ACC112 (cell line): ENCODE data around the gene ASB1.
"Not testable (repeated sequence)": the region's sequence is repeated elsewhere in the genome, so short reads cannot be mapped to it uniquely, and the experiment has no call there.

Experiments used
- H2AFZ ChIP-seq: fragments of 200-600 bp; sonication (generic); one replicate; pipeline ENCODE4 v1.6.0; 2017; ENCODE audit warnings: antibody characterized with exemption, low read length; ENCODE audit not compliant: unreplicated experiment
- H3K27ac ChIP-seq: fragments of 200-600 bp; sonication (generic); 2 replicates; pipeline ENCODE4 v1.5.1; 2014; ENCODE audit warnings: low read depth, mild to moderate bottlenecking, antibody characterized with exemption, low read length, moderate library complexity
- H3K27me3 ChIP-seq: fragments of 200-600 bp; sonication (generic); 2 replicates; pipeline ENCODE4 v1.6.1; 2014; ENCODE audit warnings: mild to moderate bottlenecking, antibody characterized with exemption, low read length, moderate library complexity, mixed read lengths; ENCODE audit not compliant: insufficient read depth
- H3K36me3 ChIP-seq: fragments of 200-600 bp; sonication (generic); 2 replicates; pipeline ENCODE4 v1.6.1; 2016; ENCODE audit warnings: mild to moderate bottlenecking, antibody characterized with exemption, low read length, moderate library complexity, mixed read lengths; ENCODE audit not compliant: insufficient read depth
- H3K4me1 ChIP-seq: fragments of 200-600 bp; sonication (generic); one replicate; pipeline ENCODE4 v1.6.1; 2016; ENCODE audit warnings: low read length, mixed read lengths; ENCODE audit not compliant: insufficient read depth, unreplicated experiment, control insufficient read depth
- H3K4me3 ChIP-seq: fragments of 200-600 bp; sonication (generic); 2 replicates; pipeline ENCODE4 v1.5.1; 2014; ENCODE audit warnings: mild to moderate bottlenecking, low read depth, low read length
- H3K79me2 ChIP-seq: fragments of 200-600 bp; sonication (generic); one replicate; pipeline ENCODE4 v1.6.0; 2016; ENCODE audit warnings: low read length; ENCODE audit not compliant: control insufficient read depth, unreplicated experiment, insufficient read depth

Gene ASB1

GRCh38 chr2:238434846-238435751 is 8.4 kb downstream of the ASB1 start:
- peaks cover 29% of the 10 kb centered on the region for H3K36me3 ChIP-seq
- peaks cover 80% of the 10 kb centered on the region for H3K79me2 ChIP-seq
- no peak overlapping the region for H2AFZ ChIP-seq

DNA sequence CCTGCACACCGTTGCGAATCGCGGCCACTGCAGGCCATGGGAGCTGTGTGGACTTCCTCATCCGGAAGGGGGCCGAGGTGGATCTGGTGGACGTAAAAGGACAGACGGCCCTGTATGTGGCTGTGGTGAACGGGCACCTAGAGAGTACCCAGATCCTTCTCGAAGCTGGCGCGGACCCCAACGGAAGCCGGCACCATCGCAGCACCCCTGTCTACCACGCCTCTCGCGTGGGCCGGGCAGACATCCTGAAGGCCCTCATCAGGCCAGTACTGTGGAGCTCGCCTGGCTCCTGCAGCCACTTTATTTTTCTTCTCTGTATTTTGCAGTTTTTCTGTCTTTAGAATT is 9.0 kb downstream of the ASB1 start:
- Histone ChIP-seq H3K79me2 (peaks cover 80% of the 10 kb centered on the region), H3K4me1 (peaks cover 84% of the 10 kb centered on the region), H3K27me3 (no peaks in the 10 kb centered on the region), H3K36me3 (peaks cover 26% of the 10 kb centered on the region), H3K27ac (peak overlapping the region; percentile 100), H2AFZ (no peak overlapping the region), H3K4me3 (no peak overlapping the region)

More at GRCh38 chr2:238434846-238435751, 8.4 kb downstream of the ASB1 start:
- peak overlapping the region; percentile 35; the same call in 1 of the 2 replicates for H3K4me3 ChIP-seq
- H3K4me1 ChIP-seq: peaks cover 78% of the 10 kb centered on the region
- peak overlapping the region; percentile 100 for H3K27ac ChIP-seq
- H3K27me3 ChIP-seq: no peaks in the 10 kb centered on the region

DNA sequence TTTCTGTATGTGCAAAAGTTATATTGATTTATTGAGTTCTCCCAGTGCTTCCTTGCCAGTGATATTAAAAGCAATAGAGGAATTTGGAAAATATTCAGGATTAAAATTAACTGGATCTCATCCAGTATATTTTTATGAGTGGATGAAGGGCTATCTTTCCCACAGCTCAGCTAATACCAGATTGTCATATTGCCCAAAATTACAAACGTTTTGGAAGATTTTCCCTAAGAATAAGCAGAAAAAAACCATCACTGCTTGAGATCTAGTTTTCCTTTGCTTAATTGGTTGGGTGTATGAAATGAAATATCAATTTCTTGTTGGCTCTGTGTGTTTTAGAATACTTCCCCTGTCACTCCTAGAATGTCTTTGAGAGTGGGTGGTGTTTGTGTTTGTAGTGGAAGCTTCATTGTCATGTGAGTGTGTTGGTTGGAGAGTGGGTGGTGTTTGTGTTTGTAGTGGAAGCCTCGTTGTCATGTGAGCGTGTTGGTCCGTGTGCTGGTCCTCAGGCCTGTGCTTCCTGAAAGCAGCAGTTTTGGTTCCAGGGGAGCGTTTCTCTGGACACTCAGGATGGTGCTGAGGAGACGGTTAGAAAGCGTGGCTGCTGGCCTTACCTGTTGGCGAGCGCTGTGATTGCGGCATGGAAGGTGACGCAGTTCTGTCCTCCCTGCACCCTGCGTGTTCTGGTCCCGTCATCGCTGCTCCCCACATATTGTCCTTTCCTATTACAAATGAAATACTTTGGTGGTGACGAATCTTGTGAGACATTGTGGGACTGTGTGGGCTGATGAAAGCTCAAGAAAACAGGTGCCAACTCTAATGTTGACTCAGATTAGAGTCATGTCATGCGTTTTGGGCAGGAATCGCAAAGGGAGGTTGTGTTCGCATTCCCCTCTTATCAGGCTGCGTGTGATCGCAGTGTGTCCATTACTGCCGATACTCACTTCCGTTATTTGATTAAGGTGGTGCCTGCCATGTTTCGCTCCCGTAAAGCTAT is 12.4 kb downstream of the ASB1 start:
- H2AFZ ChIP-seq: no peak overlapping the region
- peaks cover 84% of the 10 kb centered on the region for H3K79me2 ChIP-seq
- peak overlapping the region; percentile 62 for H3K4me3 ChIP-seq
- H3K27ac ChIP-seq: peak overlapping the region; percentile 100
- H3K36me3 ChIP-seq: peaks cover 23% of the 10 kb centered on the region; the same call in 1 of the 2 replicates
- H3K4me1 ChIP-seq: peaks cover 81% of the 10 kb centered on the region
- no peaks in the 10 kb centered on the region for H3K27me3 ChIP-seq

- Histone ChIP-seq H3K36me3 (peaks cover 31% of the 10 kb centered on the region; the same call in 1 of the 2 replicates), H3K27me3 (no peaks in the 10 kb centered on the region), H3K79me2 (peaks cover 88% of the 10 kb centered on the region), H3K27ac (peak overlapping the region; percentile 100), H3K4me1 (peaks cover 76% of the 10 kb centered on the region), H3K4me3 (peak overlapping the region; percentile 62), H2AFZ (no peak overlapping the region)
Measured at GRCh38 chr2:238439917-238440316, 13.2 kb downstream of the ASB1 start.

- peak overlapping the region; percentile 62 for H3K4me3 ChIP-seq
- H3K4me1 ChIP-seq: peaks cover 72% of the 10 kb centered on the region
- peak overlapping the region; percentile 100 for H3K27ac ChIP-seq
- H3K27me3 ChIP-seq: no peaks in the 10 kb centered on the region
- H2AFZ ChIP-seq: no peak overlapping the region
- H3K79me2 ChIP-seq: peaks cover 86% of the 10 kb centered on the region
- H3K36me3 ChIP-seq: peaks cover 31% of the 10 kb centered on the region; the same call in 1 of the 2 replicates
Measured at GRCh38 chr2:238440331-238440730, 13.6 kb downstream of the ASB1 start.

GRCh38 chr2:238440767-238441166 is 14.0 kb downstream of the ASB1 start:
- Histone ChIP-seq H3K4me3 (no peak overlapping the region), H3K79me2 (peaks cover 86% of the 10 kb centered on the region), H3K27me3 (no peaks in the 10 kb centered on the region), H3K4me1 (peaks cover 68% of the 10 kb centered on the region), H3K36me3 (peaks cover 30% of the 10 kb centered on the region; the same call in 1 of the 2 replicates), H3K27ac (peak overlapping the region; percentile 100), H2AFZ (no peak overlapping the region)

GRCh38 chr2:238441262-238442114 is 14.8 kb downstream of the ASB1 start:
- Histone ChIP-seq H3K79me2 (peaks cover 90% of the 10 kb centered on the region), H3K4me3 (peak overlapping the region; percentile 43; the same call in 1 of the 2 replicates), H3K36me3 (peaks cover 36% of the 10 kb centered on the region; the same call in 1 of the 2 replicates), H3K27me3 (no peaks in the 10 kb centered on the region), H3K27ac (peak overlapping the region; percentile 100), H3K4me1 (peaks cover 61% of the 10 kb centered on the region), H2AFZ (no peak overlapping the region)

- Histone ChIP-seq H3K27ac (peak overlapping the region; percentile 100), H3K79me2 (peaks cover 90% of the 10 kb centered on the region), H3K4me1 (peaks cover 54% of the 10 kb centered on the region), H3K36me3 (peaks cover 42% of the 10 kb centered on the region; the same call in 1 of the 2 replicates)
- H3K4me3 ChIP-seq, H3K27me3 ChIP-seq, H2AFZ ChIP-seq: not testable (repeated sequence)
Measured at GRCh38 chr2:238442257-238442656, 15.5 kb downstream of the ASB1 start.

- Histone ChIP-seq H3K27me3 (no peaks in the 10 kb centered on the region), H3K27ac (no peak overlapping the region), H3K4me1 (peaks cover 47% of the 10 kb centered on the region), H3K79me2 (peaks cover 91% of the 10 kb centered on the region), H2AFZ (no peak overlapping the region), H3K36me3 (peaks cover 48% of the 10 kb centered on the region), H3K4me3 (no peak overlapping the region)
Measured at GRCh38 chr2:238444242-238444641, 17.5 kb downstream of the ASB1 start.
